ENCODE measurements around the gene CCK.

CCK gene

GRCh38 chr3:42301446-42302175 is 35.6 kb upstream of the CCK start:
- no peaks in the 10 kb centered on the region for H3K36me3 ChIP-seq (replicated peaks)
- H3K4me3 ChIP-seq (ENCODE audit: low read depth, low read length) = no peak overlapping the region
- no peak overlapping the region for H3K27ac ChIP-seq
- no peak for DNase-seq
- no peak for TF ChIP-seq CTCF (IDR thresholded peaks at IDR 0.05; ENCODE audit: low read depth, low read length, missing control alignments)
- no peaks in the 10 kb centered on the region for H3K27me3 ChIP-seq (replicated peaks)
- in situ Hi-C loops (cut with HindIII; ENCODE audit: low pct_ligation_motif_present, low sequenced_read_pairs) = no loop called here

- DNase-seq = no peak
- Histone ChIP-seq H3K4me3 (ENCODE audit: low read depth, low read length) (no peak overlapping the region), H3K27me3 (replicated peaks) (no peaks in the 10 kb centered on the region), H3K27ac (no peak overlapping the region), H3K36me3 (replicated peaks) (no peaks in the 10 kb centered on the region)
- in situ Hi-C loops (cut with HindIII; ENCODE audit: low pct_ligation_motif_present, low sequenced_read_pairs) = no loop called here
- no peak for TF ChIP-seq CTCF (IDR thresholded peaks at IDR 0.05; ENCODE audit: low read depth, low read length, missing control alignments)
These were observed 34.8 kb upstream of the CCK start for GRCh38 chr3:42300778-42301177.

- no peak overlapping the region for H3K4me3 ChIP-seq (ENCODE audit: low read depth, low read length)
- in situ Hi-C loops (cut with HindIII; ENCODE audit: low pct_ligation_motif_present, low sequenced_read_pairs) = no loop called here
- no peak for TF ChIP-seq CTCF (IDR thresholded peaks at IDR 0.05; ENCODE audit: low read depth, low read length, missing control alignments)
- H3K27ac ChIP-seq = no peak overlapping the region
- no peaks in the 10 kb centered on the region for H3K36me3 ChIP-seq (replicated peaks)
- peak; percentile 35 for DNase-seq
- no peaks in the 10 kb centered on the region for H3K27me3 ChIP-seq (replicated peaks)
These were observed 34.0 kb upstream of the CCK start for GRCh38 chr3:42300013-42300412.

GRCh38 chr3:42298259-42298658 is 32.3 kb upstream of the CCK start:
- in situ Hi-C loops (cut with HindIII; ENCODE audit: low pct_ligation_motif_present, low sequenced_read_pairs) = no loop called here
- no peak for TF ChIP-seq CTCF (IDR thresholded peaks at IDR 0.05; ENCODE audit: low read depth, low read length, missing control alignments)
- no peak overlapping the region for H3K27ac ChIP-seq
- no peak overlapping the region for H3K4me3 ChIP-seq (ENCODE audit: low read depth, low read length)
- no peaks in the 10 kb centered on the region for H3K36me3 ChIP-seq (replicated peaks)
- H3K27me3 ChIP-seq (replicated peaks) = no peaks in the 10 kb centered on the region
- DNase-seq = no peak

GRCh38 chr3:42292009-42292408 is 26.0 kb upstream of the CCK start:
- in situ Hi-C loops (cut with HindIII; ENCODE audit: low pct_ligation_motif_present, low sequenced_read_pairs) = no loop called here
- DNase-seq = no peak
- Histone ChIP-seq H3K27me3 (replicated peaks) (no peaks in the 10 kb centered on the region), H3K36me3 (replicated peaks) (no peaks in the 10 kb centered on the region), H3K4me3 (ENCODE audit: low read depth, low read length) (no peak overlapping the region), H3K27ac (no peak overlapping the region)
- TF ChIP-seq CTCF (IDR thresholded peaks at IDR 0.05; ENCODE audit: low read depth, low read length, missing control alignments) = no peak

Measured in brain microvascular endothelial cell (primary cell).